C4-2B (cell line): ENCODE measurements around the gene PRRC1.

Source experiments
- ZFX ChIP-seq: fragments of 450-650 bp; IDR thresholded peaks from 2 replicates; pipeline ENCODE4 v1.6.1; 2017
- TF ChIP-seq, protein P1 (sequence below): fragments of 450-650 bp; conservative IDR thresholded peaks from 2 replicates; pipeline ENCODE4 v1.5.1; 2017; ENCODE audit warnings: mild to moderate bottlenecking

GRCh38 chr5:127599320-127599719 is 81.9 kb downstream of the PRRC1 start:
- TF ChIP-seq, protein P1, sequence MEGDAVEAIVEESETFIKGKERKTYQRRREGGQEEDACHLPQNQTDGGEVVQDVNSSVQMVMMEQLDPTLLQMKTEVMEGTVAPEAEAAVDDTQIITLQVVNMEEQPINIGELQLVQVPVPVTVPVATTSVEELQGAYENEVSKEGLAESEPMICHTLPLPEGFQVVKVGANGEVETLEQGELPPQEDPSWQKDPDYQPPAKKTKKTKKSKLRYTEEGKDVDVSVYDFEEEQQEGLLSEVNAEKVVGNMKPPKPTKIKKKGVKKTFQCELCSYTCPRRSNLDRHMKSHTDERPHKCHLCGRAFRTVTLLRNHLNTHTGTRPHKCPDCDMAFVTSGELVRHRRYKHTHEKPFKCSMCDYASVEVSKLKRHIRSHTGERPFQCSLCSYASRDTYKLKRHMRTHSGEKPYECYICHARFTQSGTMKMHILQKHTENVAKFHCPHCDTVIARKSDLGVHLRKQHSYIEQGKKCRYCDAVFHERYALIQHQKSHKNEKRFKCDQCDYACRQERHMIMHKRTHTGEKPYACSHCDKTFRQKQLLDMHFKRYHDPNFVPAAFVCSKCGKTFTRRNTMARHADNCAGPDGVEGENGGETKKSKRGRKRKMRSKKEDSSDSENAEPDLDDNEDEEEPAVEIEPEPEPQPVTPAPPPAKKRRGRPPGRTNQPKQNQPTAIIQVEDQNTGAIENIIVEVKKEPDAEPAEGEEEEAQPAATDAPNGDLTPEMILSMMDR: no peak
- no peak for TF ChIP-seq ZFX
